ENCODE measurements around the gene CFAP46.

DNA sequence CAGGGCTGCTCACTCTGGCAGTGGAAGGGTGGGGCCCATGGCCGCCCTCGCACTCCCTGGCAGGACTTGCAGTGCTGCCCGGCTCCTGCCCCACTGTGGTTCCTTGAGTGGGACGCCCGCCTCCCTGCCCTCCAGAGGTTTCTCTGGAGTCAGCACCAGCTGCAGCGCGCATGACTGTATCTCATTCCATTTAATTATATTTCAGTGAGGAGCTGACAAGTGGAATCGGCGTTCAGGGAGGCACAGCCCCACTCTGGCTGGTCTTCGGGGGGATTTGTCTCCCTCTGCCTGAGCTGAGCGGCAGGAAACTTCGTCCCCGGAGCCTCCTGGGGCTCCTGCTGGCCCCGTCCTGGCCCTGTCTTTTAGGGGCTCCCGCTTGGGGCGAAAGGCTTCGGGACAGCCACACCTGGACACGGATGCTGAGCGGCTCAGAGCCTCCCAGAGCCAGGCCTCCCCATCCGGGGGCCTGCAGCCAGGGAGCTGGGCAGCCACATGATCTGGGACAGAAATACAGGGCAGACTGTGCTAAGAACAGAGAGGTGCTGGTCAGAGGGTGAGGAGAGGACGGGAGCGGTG, 81.2 kb downstream of the CFAP46 start:
- TF ChIP-seq CTCF (IDR thresholded peaks at IDR 0.05; ENCODE audit: insufficient read depth, low read length, poor library complexity, severe bottlenecking) (no peak), EZH2phosphoT487 (conservative IDR thresholded peaks at IDR 0.05; ENCODE audit: low read length) (no peak)

Measured in SU-DHL-6 (cell line).